CD4-positive, alpha-beta T cell (primary cell): ENCODE measurements around the gene CD247. TPM values are rescaled to one million over a fixed set of nuclear protein-coding genes. Genes with fewer than 3 reads are reported as not detected.

ENCODE experiments used
- ATAC-seq: fragments of 200-7000 bp; cut with Tn5 transposase; one replicate; pipeline ENCODE4 v1.10.0; 2022; ENCODE audit warnings: mild to moderate bottlenecking; ENCODE audit not compliant: poor library complexity
- CTCF ChIA-PET: fragments of 350-600 bp; sonication (Branson Sonifier 250); formaldehyde crosslinking; loops from one replicate; lab custom pipeline; 2021; ENCODE audit warnings: antibody characterized with exemption, inconsistent platforms; lab: Charles Lee
- POLR2A ChIA-PET: fragments of 350-600 bp; sonication (Branson Sonifier 250); formaldehyde crosslinking; loops from one replicate; lab custom pipeline; 2021; ENCODE audit warnings: antibody characterized with exemption, inconsistent platforms; lab: Charles Lee
- DNase-seq, 14 experiments: peaks; one replicate each; pipeline ENCODE4 v3.0.0-alpha.2; 2013 to 2020; ENCODE audit warnings: mixed read lengths in 2 of 14
- H3K27ac ChIP-seq, 2 donors: one replicate each; pipeline versions ENCODE4 v1.5.1 to v1.7.0; 2013; ENCODE audit warnings: low read length in 2 of 2, low read depth in 1 of 2, mild to moderate bottlenecking in 1 of 2
- H3K27me3 ChIP-seq, 2 experiments: 1 replicate in 1 of 2; 2 replicates in 1 of 2; pipeline versions ENCODE4 v1.6.1 to v1.7.0; 2013; ENCODE audit warnings: low read length in 2 of 2, control low read depth in 1 of 2, mild to moderate bottlenecking in 1 of 2, moderate library complexity in 1 of 2; ENCODE audit not compliant: insufficient read depth in 2 of 2, control insufficient read depth in 1 of 2
- H3K36me3 ChIP-seq: one replicate; pipeline ENCODE4 v1.6.1; 2013; ENCODE audit warnings: low read length, control low read depth; ENCODE audit not compliant: insufficient read depth
- H3K4me1 ChIP-seq: one replicate; pipeline ENCODE4 v1.6.1; 2013; ENCODE audit warnings: low read length, control low read depth; ENCODE audit not compliant: insufficient read depth
- H3K4me3 ChIP-seq: one replicate; pipeline ENCODE4 v1.5.1; 2013; ENCODE audit warnings: mild to moderate bottlenecking, low read length, moderate library complexity
- H3K9me3 ChIP-seq, 2 experiments: 1 replicate in 1 of 2; 2 replicates in 1 of 2; pipeline versions ENCODE4 v1.6.1 to v1.7.0; 2013; ENCODE audit warnings: low read length in 2 of 2, mild to moderate bottlenecking in 2 of 2, control low read depth in 1 of 2, moderate library complexity in 1 of 2; ENCODE audit not compliant: control insufficient read depth in 1 of 2, insufficient read depth in 1 of 2
- H3K27ac Mint-ChIP-seq: one replicate; pipeline ENCODE4 v1.8.0; 2020; ENCODE audit warnings: mixed read lengths
- H3K27me3 Mint-ChIP-seq: one replicate; pipeline ENCODE4 v1.8.0; 2021; ENCODE audit warnings: mixed read lengths
- H3K36me3 Mint-ChIP-seq: one replicate; pipeline ENCODE4 v1.8.0; 2021; ENCODE audit warnings: low read depth, mixed read lengths
- H3K4me1 Mint-ChIP-seq: one replicate; pipeline ENCODE4 v1.8.0; 2021; ENCODE audit warnings: low read depth, mixed read lengths
- H3K4me3 Mint-ChIP-seq: one replicate; pipeline ENCODE4 v1.8.0; 2020; ENCODE audit warnings: mild to moderate bottlenecking, mixed read lengths
- H3K9me3 Mint-ChIP-seq: one replicate; pipeline ENCODE4 v1.8.0; 2020; ENCODE audit warnings: mixed read lengths
- intact Hi-C, 2 experiments: fragments of 100-400 bp; cut with DNase I in 1 of 2; cut with micrococcal nuclease in 1 of 2; formaldehyde crosslinking; loops; one replicate each; pipeline versions ENCODE4 v1.15.1 to v1.9.0; 2023 to 2025; cut with DNase I, micrococcal nuclease
- total RNA-seq, 174 experiments: library from RNA in 2 of 174; stranded (reverse) in 2 of 174; gene quantifications; one replicate each; pipeline ENCODE4 v1.2.3 and lab custom pipeline; 2021 to 2026
- TF ChIP-seq, protein P1 (sequence below): fragments of 200-600 bp; IDR thresholded peaks from one replicate; pipeline ENCODE4 v1.8.0; 2022; ENCODE audit warnings: antibody characterized with exemption, mild to moderate bottlenecking

CD247 gene
- total RNA-seq, 2 experiments from 2014 or later: 355 to 378 TPM

DNA sequence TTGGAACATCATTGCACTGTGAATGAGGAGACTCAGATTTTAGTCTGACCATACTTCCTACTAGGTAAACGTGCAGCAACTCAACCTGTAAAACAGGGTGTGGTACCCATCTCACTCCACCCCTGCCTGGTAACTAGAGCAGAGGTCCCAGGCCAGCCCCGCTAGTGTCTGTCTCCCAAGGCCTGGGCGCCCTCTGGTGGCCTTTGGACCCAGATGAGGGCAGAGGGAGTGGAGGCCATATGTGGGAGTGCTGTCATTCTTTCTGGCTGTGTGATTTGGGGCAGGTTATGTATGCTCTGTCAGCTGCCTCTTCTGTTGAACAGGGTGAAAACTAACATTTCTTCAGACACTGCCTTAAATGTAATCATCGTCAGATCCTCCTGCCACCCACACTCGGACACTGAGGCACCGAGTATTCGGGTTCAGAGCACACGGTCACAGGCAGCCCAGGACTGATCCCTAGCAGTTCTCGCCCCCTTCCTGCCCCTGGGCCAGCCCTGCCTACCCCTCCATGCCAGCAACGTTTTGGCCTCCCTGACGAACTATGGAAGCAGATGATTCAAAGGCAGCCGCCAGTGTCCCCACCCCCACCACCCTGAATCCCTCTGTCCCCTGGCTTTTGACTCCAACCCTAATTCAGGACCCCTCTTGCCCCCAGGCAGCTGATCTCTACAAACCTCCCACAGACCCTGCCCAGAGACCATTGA, 76.0 kb downstream of the CD247 start:
- DNase-seq (peak; percentile 79 to 92 (median 88)), ATAC-seq (peak; percentile 84)
- peak overlapping the region; percentile 45 for H3K4me3 Mint-ChIP-seq
- no peaks in the 10 kb centered on the region for H3K9me3 Mint-ChIP-seq
- peaks cover 94% of the 10 kb centered on the region for H3K36me3 Mint-ChIP-seq
- peaks cover 62% of the 10 kb centered on the region for H3K36me3 ChIP-seq
- no peaks in the 10 kb centered on the region for H3K9me3 ChIP-seq
- H3K27ac ChIP-seq: peak overlapping the region in 1 of 2 donors; percentile 41
- TF ChIP-seq, protein P1, sequence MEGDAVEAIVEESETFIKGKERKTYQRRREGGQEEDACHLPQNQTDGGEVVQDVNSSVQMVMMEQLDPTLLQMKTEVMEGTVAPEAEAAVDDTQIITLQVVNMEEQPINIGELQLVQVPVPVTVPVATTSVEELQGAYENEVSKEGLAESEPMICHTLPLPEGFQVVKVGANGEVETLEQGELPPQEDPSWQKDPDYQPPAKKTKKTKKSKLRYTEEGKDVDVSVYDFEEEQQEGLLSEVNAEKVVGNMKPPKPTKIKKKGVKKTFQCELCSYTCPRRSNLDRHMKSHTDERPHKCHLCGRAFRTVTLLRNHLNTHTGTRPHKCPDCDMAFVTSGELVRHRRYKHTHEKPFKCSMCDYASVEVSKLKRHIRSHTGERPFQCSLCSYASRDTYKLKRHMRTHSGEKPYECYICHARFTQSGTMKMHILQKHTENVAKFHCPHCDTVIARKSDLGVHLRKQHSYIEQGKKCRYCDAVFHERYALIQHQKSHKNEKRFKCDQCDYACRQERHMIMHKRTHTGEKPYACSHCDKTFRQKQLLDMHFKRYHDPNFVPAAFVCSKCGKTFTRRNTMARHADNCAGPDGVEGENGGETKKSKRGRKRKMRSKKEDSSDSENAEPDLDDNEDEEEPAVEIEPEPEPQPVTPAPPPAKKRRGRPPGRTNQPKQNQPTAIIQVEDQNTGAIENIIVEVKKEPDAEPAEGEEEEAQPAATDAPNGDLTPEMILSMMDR: peak; percentile 86
- H3K27ac Mint-ChIP-seq: peak overlapping the region; percentile 100
- intact Hi-C loops: loop anchor here (1.0 to 10.0 kb wide), 6 partner anchors 40 to 377 kb away; partner anchors contain the start of gene POU2F1 (in 1 of the 2)
- H3K4me1 Mint-ChIP-seq: peaks cover 89% of the 10 kb centered on the region
- peaks cover 91% of the 10 kb centered on the region for H3K4me1 ChIP-seq
- CTCF ChIA-PET: interaction anchor here (0.7 to 2.3 kb wide), 5 partner anchors 15 to 222 kb away, joined by 3 to 8 read pairs (median 4); partner anchors contain the start of gene POU2F1
- no peaks in the 10 kb centered on the region for H3K27me3 ChIP-seq
- POLR2A ChIA-PET: interaction anchor here (0.6 to 8.0 kb wide), 10 partner anchors 9 to 222 kb away, joined by 3 to 91 read pairs (median 6); partner anchors contain the start of genes CD247 and POU2F1
- no peaks in the 10 kb centered on the region for H3K27me3 Mint-ChIP-seq
- no peak overlapping the region for H3K4me3 ChIP-seq

DNA sequence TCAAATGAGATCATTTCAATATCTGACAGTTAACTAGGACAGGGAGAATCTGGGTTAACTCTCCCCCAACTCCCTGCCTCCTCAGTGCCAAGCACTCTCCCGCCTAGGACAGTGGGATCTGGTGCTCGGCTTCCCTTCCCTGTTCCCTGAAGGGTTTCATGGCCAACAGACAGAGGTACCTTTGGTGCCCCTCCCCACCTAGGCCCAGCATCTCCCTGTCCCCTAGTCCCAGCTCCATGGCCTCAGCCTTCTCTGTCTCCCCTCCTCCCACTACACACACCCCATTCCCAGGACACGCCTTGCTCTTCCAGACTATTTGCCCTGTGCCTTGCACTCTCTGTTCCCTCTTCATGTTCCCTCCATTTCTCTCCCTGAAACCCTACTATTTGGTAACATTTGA, 77.1 kb downstream of the CD247 start:
- TF ChIP-seq, protein P1: no peak
- intact Hi-C loops: loop anchor here (5.0 to 10.0 kb wide), 4 partner anchors 39 to 376 kb away; partner anchors contain the start of gene POU2F1 (in 1 of the 2)

DNA sequence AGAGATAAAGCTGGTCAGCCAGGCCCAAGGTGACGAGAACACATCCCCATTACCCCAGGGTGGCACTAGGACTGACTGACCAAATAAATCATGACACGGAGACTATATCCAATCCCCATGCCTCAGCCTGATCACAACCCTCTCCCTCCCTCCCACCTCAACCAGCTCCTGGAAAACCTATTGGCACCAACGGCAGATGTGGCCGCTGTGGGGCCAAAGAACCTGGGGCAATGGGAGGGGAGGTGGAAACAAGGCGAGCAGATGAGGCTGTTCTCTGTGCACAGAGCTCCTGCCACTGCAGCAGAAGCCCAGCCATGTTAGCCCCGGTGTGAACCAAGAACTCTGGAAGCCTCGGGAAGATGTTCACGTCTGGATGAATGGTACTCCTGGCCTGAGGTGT, 77.6 kb downstream of the CD247 start:
- peak overlapping the region; percentile 33 to 63 for H3K27ac ChIP-seq
- TF ChIP-seq, protein P1: no peak
- peaks cover 77% of the 10 kb centered on the region for H3K36me3 ChIP-seq
- Mint-ChIP-seq H3K9me3 (no peaks in the 10 kb centered on the region), H3K27ac (peak overlapping the region; percentile 100), H3K36me3 (peaks cover 96% of the 10 kb centered on the region), H3K4me1 (peaks cover 87% of the 10 kb centered on the region), H3K4me3 (peak overlapping the region; percentile 68), H3K27me3 (no peaks in the 10 kb centered on the region)
- CTCF ChIA-PET: interaction anchor here (1.4 kb wide), 1 partner anchor 93 kb away, joined by 7 read pairs; no protein-coding TSS in a partner anchor
- POLR2A ChIA-PET: interaction anchor here (1.0 to 8.0 kb wide), 4 partner anchors 8 to 221 kb away, joined by 3 to 91 read pairs (median 11); partner anchors contain the start of genes CD247 and POU2F1
- peaks cover 85% of the 10 kb centered on the region for H3K4me1 ChIP-seq
- DNase-seq (no peak), ATAC-seq (no peak)
- no peaks in the 10 kb centered on the region for H3K9me3 ChIP-seq
- no peak overlapping the region for H3K4me3 ChIP-seq
- H3K27me3 ChIP-seq: no peaks in the 10 kb centered on the region
- intact Hi-C loops: loop anchor here (5.0 to 10.0 kb wide), 4 partner anchors 38 to 376 kb away; partner anchors contain the start of gene POU2F1 (in 1 of the 2)

More for the DNA sequence above, 77.1 kb downstream of the CD247 start:
- Histone ChIP-seq H3K4me1 (peaks cover 86% of the 10 kb centered on the region), H3K27ac (peak overlapping the region in 1 of 2 donors; percentile 63), H3K4me3 (no peak overlapping the region), H3K36me3 (peaks cover 73% of the 10 kb centered on the region), H3K9me3 (no peaks in the 10 kb centered on the region), H3K27me3 (no peaks in the 10 kb centered on the region)
- H3K27me3 Mint-ChIP-seq: no peaks in the 10 kb centered on the region
- H3K4me3 Mint-ChIP-seq: peak overlapping the region; percentile 54
- ATAC-seq (no peak), DNase-seq (no peak)
- no peaks in the 10 kb centered on the region for H3K9me3 Mint-ChIP-seq
- H3K27ac Mint-ChIP-seq: peak overlapping the region; percentile 100
- CTCF ChIA-PET: interaction anchor here (1.4 to 2.3 kb wide), 2 partner anchors 93 to 174 kb away, joined by 7 to 8 read pairs; no protein-coding TSS in a partner anchor
- peaks cover 87% of the 10 kb centered on the region for H3K4me1 Mint-ChIP-seq
- H3K36me3 Mint-ChIP-seq: peaks cover 96% of the 10 kb centered on the region
- POLR2A ChIA-PET: interaction anchor here (1.0 to 8.0 kb wide), 6 partner anchors 8 to 221 kb away, joined by 3 to 91 read pairs (median 8); partner anchors contain the start of genes CD247 and POU2F1
